Stimulated activated CD4-positive, alpha-beta T cell treated with anti-CD3 and anti-CD28 coated beads, Interleukin-4, amount 100 ng/mL, for 4 hours (primary cell): ENCODE results near the gene MYBPC1.
"Not testable (repeated sequence)": the region's sequence is repeated elsewhere in the genome, so short reads cannot be mapped to it uniquely, and the experiment has no call there.

Source experiments
- DNase-seq, 2 experiments: peaks; one replicate each; pipeline ENCODE4 v3.0.0-alpha.2; 2020

The MYBPC1 gene

DNA sequence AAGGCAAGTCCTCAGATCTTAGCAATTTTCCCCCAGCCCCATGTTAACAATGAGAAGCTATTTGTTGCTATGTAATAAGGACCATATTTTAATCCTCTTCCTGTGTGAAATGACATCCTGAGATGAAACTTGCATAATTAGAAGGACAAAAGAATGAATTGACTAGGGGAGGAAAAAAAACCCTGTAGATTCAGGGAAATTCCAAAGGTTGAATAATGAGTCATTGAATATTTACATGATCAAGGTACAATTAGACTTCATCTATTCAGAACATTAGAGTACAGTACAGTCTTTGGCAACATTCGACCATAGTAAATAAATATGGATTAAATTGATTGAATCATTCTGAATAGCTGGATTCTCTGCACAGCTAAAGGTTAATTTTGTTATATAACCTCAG is 9.4 kb downstream of the MYBPC1 start:
- DNase-seq = no peak

DNA sequence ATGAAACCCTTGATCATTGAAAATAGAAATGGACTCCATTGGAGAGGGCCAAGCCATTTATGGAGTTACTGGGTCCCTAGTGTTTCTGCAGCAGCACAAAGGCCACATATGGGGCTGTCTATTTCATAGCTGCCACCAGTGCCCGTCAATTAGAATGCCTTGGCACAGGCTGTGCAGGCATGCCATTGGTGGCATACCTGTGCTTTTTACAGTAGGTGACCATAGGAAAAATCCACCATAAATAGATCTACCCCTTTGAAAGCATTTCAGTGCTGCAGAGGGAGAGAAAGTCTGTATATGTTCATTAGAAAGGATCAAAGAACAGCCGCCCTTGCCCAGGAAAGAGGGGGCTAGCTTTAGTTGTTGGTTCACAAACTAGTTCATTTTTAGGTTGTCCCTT is 13.1 kb downstream of the MYBPC1 start:
- DNase-seq = no peak

DNA sequence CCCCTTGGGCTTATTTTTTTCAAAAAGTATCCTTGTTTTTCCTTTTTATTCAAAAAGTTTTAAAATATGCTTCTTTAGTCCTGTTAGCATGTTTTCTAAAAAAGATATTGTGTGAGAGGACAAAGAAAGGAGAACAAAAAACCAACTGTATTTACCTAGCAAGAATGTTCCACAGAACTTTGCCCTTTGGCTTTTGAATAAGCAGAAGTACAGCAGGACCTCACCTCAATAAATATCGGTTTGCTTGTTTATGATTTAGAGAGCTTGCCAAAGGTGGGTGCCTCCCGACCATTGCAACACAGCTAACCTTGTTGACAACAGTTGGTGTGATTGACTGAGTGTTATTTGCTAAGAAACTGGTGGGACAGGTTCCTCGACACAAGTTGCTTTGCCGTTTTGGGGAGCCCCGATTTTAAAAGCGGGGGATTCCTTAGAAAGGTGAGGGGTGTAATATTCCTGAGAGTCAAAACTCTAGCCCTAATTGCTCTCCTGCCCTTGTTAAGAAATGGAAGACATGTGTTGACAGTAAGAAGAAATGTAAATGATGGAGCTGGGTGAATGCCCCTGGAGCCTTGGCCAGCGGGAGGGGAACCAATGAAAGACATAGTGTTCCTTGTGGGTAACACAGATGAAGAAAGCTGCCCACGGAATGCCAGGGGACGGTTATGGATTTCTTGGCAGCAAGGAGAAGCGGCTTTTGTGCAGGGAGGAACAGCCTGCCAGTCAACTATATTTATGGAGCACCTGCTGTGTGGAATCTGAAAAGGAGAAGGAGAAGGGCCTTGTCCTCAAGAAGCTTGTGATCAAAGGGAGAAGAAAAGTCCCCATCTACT is 13.7 kb downstream of the MYBPC1 start:
- no peak for DNase-seq

DNA sequence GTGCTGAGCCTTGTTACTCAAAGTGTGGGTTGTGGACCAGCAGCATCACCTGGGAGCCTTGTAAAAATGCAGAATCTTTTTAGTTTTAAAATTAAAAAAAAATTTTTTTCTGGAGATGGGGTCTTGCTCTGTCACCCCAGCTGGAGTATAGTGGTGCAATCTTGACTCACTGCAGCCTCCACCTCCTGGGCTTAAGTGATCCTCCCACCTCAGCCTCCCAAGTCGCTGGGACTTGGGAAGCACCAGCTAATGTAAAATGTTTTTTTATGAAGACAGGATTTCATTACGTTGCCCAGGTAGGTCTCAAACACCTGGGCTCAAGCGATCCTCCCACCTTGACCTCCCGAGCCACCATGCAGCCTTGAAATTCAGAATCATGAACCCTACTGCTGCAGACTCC is 14.4 kb downstream of the MYBPC1 start:
- no peak for DNase-seq

DNA sequence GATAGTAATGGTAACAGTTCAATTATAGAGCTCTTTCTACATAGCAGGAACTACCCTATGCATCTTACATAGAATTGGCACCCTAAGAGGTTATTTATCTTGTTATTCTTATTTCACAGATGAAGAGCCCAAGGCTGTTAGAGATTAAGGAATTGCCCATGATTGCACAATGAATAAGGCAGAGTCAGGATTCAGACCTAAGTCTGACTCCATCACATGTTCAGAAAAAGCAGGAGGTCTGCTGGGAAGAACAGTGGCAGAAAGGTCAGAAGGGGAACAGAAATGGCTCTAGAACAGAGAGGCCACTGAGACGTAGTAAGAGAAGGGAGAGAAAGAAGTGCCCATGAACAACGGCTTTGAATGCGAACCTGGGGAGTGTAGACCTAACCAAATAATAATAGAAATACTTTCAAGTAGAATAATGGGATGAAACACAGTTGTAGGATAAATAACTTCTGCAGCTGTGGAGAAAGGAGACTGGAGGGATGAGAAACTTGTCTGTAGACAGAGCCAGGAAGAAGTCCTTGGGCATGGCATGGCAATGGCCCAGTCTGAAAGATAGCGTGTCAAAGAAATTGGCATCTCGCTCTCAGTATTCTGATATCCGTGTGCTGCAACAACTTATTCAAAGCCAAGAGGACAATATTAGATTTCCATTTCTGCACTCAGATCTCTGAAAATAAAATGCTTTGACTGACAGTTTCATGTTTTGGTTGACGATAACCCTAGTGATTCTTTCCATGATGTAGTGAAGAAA is 17.6 kb downstream of the MYBPC1 start:
- no peak for DNase-seq

DNA sequence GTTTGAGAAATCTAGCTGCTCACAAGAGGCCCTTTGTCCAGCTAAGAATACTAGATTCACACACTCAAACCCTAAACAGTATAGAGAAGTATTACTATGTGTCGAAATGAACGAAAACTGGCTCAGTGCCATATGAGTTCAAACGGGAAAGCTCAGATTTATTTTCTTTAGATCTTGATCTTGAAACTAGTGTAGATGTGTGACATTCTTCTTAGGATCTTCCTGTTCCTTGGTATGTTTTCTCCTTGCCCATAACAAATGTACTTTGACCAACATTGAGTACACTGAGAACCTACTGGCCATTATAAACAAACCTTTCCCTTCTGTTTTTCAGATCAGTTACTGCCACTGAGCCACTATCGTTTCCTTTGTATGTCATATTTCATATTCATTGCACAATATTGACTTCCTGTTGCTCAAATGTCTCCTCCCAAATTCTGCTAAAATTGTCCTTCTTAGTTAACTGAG is 21.3 kb downstream of the MYBPC1 start:
- no peak for DNase-seq

DNA sequence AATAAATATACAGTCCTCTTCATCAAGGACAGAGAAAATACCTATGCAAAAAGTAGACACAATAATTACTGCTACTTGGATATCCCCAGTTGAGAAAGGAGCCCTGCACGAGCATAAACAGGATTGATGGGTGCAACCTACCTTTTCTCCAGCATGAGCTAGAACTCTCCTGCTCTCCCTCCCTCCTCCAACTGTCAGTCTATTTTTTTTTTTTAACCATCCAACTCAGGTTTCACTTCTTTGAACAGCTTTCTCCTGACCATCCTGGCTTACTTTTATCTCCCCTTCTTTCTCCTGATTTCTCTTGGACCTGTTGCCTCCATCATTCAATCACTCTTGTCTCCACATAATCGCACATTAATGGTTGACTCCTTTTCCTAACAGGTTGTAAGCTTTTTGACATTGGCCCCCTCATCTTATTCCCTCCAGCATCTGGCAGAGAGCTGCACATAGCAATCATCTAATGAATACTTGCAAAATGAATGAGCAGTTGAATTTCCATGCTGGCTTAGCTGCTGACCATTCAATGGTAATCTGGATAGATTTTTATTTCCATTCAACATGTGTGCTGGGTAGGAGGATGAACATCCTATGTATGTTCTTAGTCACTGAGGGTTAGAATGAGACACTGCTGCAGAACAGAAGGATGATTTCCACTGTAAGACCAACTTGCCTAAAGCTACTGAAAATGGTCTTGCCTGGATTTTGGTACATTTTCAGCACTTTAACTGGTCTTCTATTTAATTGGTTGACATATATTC is 24.4 kb downstream of the MYBPC1 start:
- DNase-seq = no peak

DNA sequence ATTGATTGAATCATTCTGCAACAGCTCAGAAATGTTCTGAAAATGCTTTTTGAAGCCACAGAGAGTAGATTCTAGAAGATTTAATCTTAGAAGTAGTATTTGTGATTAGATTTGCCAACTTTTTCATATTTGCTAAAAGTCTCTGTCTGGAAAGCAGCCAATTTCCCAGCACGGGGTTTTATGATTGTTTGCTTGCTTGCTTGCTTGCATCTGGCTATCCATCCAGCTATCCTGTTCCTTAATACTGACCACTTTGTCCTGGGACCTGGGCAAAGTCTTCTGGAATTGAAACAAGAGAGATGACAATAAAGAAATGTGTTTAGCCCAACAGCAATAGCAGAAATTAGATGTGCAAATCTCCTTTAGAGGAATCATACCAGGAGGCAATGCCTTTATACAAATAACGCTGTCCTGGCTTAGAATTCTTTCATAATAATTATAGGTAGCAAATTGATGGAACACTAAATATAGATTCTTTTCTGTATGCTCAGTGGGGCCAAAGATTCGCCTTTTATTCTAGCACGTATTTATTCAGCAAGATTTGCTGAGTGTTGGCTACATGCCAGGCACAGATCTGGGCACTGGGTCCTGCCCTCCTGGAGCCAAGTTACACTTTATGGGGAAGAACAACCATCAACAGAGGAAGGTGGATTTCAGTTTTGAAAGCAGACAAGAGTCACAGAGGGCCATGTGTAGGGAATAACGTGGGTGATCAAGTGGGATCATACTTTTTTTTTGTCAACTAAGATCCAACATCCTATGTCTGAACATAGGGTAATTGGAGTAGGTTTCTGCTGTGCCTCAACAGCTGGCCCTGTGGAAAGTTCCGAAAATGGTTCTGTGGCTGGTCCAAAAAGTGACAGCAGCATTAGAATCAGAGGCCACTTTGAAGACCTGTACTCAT is 25.3 kb downstream of the MYBPC1 start:
- DNase-seq = no peak

DNA sequence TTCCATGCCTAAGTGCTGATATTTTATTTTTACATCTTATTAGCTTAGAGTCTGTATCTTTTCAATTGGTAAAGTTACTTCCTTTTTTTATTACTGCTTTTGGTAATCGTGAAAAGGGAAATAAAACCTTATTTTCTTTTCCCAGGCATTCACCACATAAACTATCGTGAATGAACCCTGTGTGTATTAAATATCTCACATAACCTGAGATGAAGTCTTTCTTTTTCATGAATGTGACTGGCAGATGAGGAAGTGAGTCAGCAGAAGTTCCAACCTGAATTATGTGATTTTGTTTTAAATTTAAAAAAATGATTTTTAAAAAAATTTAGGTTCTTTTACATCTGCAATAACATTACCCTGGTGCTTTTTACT is 26.0 kb downstream of the MYBPC1 start:
- no peak for DNase-seq

DNA sequence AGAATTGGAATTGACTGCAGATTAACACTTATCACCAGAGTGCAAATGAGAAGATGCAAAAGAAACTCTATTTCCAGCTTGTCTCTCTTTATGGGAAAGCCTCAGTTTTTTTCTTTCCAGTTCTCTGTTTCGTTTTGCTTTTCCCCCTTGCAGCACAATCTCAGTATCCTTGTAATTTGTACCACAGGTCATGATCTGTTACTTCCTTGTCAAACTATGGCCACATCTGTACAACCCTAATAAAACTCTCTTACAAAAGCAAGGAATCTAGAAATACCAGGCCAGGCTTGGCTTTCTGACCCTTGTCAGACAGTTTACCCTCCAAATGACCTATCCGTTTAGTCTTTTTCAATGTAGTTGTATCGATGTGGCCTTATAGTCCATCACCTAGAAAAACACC is 33.9 kb downstream of the MYBPC1 start:
- DNase-seq = no peak

DNA sequence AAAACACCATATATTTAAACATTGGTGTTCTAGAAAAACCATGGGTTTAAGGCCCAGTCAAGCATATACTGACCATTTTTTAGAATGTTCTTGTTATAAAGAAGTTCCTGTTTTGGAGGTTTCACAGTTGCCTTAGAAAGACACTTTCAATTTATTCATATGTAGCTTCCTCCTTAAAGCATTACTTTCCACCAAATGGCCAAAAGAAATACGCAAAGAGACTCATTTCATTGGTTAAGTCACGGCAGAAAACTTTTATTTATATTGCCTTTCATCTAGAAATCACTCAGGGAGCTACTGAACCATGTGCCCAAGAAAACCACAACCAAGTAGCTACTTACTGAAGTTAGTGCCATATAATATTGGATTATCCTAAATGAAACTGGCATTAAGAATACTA is 40.0 kb downstream of the MYBPC1 start:
- no peak for DNase-seq

DNA sequence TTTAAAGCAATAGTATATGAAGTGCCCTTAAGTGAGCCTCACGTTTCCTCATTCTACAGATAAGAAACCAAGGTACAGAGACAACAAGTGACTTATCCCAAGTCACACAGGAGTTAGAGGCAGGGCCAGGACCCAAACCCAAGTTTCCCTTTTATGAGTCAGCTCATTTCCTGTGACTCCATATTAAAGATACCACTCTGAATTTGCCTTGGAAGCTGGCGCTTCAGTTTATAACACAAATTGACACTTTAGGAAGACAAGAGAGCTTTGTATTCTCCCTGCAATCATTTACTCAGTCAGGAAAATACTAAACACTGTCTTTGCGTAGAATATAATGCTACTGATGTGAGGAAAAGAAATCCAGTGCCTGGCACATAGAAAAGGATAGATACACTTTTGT is 43.2 kb downstream of the MYBPC1 start:
- no peak for DNase-seq

DNA sequence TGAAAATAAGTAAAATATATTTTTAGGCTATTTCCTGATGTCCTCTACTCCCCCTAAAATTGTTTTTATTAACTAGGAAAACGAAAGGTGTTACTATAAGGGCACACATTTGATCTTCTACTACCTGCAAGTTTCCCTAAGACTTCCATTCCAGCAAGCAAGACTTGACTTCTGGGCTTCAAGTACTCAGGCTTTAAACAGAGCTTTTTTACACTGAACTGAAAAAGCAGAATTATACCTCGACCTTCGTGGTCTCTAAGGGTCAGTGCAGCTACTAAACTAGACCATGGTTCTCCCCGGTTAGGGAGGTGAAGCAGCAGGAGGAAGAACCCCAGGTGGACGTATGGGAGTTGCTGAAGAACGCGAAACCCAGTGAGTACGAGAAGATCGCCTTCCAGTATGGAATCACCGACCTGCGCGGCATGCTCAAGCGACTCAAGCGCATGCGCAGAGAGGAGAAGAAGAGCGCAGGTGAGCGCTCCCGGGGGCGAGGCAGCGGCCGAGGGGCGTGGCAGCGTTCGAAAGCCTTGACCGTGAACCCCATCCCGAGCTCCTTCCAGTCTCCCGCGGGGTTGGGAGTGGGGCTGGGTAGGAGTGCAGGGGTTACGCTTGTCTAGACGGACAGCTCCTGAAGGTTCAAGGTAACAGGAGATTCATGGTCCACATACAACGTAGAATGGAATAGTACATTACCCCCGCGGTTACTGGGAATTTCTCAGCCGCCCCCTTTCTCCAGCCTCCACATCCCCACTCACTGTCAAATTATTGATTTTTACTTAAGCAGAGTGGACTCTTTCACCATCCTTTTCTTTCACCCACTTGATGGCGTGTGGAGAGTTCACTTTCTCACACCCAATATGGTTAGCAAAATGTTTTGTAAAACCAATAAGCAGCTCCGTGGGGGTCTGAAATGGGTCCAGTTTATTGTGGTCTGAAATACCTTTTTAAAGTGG is 47.6 kb downstream of the MYBPC1 start:
- DNase-seq = no peak

DNA sequence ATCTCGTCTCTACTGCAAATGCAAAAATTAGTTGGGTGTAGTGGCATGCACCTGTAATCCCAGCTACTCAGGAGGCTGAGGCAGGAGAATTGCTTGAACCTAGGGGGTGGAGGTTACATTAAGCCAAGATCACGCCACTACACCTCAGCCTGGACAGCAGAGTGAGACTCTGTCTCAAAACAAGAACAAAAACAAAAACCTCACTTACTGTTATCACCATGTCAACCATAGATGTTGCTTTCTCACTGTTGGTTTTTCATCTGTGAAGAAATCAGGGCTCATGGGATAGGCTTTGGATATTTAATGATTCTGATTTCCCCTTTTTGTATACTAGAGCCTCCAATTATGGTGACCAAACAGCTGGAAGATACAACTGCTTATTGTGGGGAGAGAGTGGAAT is 52.9 kb downstream of the MYBPC1 start:
- DNase-seq = no peak

DNA sequence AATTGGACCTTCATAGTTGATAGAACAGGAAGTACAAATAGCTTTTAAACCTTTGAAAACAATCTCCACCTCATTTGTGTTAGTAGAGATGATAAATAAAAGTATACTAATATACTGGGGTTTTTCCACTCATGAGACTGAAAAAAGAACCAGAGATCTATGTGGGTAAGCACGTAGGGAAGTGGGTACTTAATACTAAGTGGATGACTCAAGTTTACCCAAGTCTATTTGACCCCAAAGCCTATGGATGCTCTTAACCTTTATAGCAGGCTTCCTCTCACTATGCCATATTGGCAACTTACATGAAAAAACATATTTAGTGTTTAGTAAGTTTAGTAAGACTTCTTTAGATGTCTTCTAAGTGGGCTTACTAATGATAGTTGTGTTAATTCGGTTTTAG is 53.4 kb downstream of the MYBPC1 start:
- no peak for DNase-seq

DNA sequence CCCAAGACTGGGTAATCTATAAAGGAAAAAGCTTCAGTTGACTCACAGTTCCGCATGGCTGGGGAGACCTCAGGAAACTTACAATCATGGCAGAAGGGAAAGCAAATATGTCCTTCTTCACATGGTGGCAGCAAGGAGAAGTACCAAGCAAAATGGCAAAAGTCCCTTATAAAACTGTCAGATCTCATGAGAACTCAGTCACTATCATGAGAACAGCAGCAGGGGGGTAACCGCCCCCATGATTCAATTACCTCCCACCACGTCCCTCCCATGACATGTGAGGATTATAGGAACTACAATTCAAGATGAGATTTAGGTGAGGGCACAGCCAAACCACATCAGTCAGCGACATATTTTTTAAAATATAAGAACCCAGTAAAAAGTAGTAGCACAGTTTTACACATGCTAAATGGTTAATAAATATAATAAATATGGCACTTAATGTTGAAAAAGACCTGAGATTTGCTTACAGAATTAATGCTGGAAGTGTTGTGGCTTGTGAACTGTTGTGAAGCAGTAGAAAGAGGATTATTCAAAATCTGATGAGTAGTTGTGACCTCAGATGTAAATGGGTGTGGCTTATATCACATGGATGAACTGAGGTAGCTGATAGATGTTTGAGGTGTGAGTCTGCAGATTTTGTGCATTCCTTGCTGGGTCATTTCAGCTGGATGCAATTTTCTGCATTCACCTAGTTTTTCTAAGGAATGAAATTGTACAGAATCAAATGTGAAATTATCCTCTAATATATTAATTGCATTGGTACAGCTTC is 55.8 kb downstream of the MYBPC1 start:
- no peak for DNase-seq

DNA sequence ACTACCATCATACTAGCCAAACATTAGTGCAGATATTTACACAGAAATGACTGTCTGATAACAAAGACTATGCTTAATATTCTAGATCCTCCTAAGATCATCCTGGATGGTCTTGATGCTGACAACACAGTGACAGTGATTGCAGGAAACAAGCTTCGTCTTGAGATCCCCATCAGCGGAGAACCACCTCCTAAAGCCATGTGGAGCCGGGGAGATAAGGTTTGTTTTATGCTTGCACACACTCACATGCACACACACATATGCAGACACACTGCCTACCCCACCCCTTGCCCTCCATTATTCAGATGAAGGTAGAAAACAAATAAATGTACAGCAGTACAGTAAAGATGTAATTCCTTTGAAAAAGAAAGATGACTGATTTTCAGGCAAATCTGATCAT is 58.3 kb downstream of the MYBPC1 start:
- DNase-seq = no peak

DNA sequence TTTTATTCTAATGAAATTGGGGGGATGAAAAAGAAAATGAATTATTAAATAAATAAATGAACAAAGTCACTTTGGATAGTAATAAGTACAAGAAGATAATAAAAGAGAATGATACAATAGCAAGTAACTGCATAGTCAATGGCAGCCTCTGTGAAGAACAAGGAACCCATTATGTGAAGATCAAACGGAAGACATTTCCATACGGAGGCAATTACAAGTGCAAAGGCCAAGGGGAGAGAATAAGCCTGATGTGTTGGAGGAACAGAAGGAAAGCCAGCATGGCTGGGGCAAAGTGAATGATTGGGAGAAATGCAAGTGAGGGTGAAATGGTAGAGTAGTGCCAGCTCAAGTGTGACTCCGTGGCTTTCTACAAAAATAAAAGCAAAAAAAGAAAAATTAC is 58.7 kb downstream of the MYBPC1 start:
- DNase-seq = no peak

DNA sequence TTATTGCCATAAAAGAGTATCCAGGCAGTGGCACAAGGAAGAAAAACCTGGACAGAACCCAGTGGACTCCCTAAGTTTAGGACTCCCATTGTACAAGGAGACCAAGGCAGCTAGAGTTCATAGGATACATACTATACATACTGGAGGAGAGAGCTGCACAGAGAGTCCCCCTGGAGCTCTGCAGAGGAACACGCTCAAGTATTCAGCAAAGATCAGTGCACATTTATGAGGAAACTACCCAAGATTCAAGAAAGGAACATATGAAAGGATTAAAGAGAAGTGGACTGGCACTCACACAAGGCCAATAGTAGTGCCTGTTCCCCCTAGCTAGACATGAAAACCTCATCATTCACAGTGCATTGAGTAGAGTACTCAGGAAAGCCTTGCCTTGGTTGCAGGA is 59.7 kb downstream of the MYBPC1 start:
- DNase-seq = no peak

DNA sequence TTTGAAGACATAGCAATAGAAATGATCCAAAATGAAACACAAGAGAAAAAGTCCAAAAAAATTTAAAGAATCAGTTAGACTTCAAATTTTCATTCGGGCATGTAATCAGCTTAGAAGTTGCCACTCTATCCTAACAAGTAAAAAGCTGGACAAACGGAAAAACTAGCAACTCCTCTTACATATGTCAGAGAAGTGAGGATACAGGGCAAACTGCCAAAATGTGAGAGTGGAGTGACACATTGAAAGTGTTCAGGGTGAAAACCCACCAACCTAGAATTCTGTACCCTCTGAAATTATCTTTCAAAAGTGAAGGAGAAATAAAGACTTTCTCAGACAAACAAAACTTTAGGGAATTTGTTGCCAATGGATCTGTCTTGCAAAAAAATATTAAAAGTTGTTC is 60.6 kb downstream of the MYBPC1 start:
- no peak for DNase-seq

DNA sequence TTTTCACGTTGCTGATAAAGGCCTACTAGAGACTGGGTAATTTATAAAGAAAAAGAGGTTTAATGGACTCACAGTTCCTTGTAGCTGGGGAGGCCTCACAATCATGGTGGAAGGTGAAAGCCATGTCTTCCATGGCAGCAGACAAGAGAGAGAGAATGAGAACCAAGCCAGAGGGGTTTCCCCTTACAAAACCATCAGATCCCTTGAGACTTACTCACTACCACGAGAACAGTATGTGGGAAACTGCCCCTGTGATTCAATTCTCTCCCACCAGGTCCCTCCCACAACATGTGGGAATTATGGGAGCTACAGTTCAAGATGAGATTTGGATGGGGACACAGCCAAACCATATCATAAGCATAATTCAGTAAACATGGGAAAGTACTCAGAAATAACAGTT is 65.9 kb downstream of the MYBPC1 start:
- DNase-seq = not testable (repeated sequence)
